HG03571 (cell line): ENCODE results near the gene FAM193B.

Experiments used
- ATAC-seq: cut with Tn5 transposase; IDR thresholded peaks from one replicate; pipeline ENCODE4 v1.9.1; 2021; ENCODE audit not compliant: unreplicated experiment

Gene FAM193B

GRCh38 chr5:177501874-177502678 lies 52.3 kb downstream of the FAM193B start:
- ATAC-seq = no peak

DNA sequence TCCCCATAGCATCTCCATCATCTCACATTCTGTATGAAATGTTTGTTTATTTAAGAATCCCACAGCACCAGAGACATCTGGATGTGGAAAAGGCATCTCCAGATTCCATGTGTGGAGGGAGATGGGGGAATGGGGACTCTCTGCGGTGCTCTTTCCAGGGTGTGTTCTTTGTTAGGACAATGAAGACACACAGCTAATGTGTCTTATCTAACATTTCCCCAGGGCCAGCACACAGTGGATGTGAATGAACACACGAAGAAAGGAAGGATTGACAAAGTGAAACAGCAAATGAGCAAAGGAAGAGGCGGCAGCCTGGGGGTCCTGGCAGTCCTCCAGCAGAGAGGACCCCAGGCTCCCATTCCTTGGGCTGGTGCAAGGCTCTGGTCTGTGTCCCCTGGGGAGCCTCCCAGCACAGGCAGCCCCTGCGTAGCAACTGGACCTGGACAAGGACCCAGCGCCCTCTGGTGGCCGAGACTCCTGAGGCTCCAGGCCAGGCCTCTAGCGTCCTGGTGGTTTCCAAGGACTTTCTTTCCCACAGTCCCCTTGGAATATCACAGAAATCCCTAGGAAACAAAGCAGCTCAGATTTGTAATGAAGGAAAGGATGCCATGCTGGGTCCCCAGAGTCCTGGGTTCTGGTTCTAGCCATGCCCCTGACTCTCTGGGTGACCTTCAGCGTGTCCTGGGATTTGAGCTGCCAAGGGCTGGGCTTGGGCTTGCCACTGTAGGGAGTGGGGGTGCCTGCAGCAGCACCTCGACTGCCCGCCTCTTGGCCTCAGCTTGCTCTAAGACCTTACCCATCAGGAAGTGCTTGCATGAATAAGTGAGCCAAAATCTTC lies 53.5 kb downstream of the FAM193B start:
- ATAC-seq = no peak

DNA sequence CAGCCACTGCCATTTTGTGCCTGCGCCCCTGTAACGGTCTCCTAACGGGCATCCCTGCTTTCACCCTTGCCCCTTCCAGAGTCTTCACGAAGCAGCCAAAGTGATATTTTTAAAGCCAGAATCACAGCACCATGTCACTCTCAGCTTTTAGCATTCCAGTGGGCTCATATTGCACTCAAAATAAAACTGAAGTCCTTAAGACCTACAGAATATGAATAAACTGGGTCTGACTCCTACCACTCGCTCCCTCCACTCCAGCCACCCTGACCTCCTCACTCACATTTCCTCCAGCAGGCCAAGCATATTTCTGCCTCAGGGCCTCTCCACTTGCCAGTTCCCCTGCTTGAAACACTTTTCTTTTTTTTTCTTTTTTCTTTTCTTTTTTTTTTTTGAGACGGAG lies 54.5 kb downstream of the FAM193B start:
- ATAC-seq = no peak

DNA sequence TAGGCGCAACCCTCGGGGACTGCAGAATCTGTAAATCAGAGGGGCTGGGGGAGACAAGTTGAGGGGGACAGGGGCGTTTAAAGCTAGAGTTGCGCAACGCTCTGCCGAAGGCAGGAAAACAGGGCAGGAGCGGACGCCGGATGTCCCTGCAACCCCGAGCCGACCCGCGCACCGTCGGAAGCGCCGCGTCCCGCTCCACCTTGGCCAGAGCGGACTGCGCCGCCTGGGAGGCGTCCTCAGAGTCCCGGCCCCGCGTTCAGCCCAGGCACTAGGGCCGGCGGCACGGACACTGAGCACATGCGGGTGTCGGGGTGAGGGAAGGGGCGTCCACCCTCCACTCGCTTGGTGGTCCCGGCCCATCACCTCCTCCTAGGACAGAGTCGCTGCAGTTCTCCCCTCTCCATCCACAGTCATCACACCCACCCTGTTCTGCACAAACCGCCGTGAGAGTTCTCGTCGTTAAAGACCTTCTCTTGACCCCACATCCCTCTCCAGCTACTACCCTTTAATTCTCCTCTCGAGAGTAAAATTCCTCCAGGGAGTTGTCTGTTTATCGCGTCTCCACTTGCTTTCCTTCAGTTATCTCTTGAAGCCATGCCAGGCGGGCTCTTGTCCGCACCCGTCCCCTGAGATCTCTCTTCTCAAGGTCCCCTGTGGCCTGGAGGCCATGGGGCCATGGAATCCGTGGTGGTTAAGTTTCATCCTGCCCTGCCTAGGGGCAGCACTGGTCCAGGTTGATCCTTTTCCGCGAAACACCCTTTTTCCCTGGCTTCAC lies 56.2 kb downstream of the FAM193B start:
- no peak for ATAC-seq

DNA sequence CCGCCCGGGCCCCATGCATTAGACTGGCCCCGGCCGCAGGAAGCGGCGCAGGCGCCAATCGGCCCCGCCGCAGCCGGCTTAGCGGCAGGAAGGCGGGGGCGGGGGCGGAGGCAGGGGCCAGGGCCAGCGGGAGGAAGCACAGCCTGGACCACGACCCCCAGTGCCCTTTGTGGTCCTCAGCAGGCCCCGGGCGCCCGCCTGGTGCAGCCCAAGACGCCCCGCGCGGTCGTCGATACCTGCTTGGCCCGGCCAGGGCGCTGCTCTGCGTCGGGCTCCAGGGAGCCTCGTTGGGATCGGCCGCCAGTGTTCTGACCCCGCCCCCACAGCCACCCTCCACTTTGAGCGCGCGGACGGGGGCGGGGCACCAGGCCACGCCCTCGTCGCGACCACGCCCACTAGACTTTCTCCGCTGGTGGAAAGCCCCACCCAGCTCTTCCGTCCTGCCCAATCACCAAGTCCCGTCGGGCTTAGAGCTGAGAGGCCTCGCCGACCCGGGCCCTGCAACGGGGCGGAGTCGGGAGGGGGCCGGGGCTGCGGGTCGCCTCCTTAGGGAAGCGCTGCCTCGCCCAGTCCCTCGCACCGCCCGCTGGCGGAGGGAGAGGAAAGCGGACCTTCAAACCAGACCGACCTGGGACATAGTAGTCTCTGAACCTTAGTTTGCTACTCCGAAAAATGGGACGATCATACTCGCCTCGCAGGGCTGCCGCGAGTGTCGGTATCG lies 56.9 kb downstream of the FAM193B start, which contains the start of gene PDLIM7:
PDLIM7 (minus strand) TSS at position 313 of the 721 bp plus-strand sequence. CDS start 1,092 bp downstream, outside the sequence.
- ATAC-seq = peak; percentile 74

DNA sequence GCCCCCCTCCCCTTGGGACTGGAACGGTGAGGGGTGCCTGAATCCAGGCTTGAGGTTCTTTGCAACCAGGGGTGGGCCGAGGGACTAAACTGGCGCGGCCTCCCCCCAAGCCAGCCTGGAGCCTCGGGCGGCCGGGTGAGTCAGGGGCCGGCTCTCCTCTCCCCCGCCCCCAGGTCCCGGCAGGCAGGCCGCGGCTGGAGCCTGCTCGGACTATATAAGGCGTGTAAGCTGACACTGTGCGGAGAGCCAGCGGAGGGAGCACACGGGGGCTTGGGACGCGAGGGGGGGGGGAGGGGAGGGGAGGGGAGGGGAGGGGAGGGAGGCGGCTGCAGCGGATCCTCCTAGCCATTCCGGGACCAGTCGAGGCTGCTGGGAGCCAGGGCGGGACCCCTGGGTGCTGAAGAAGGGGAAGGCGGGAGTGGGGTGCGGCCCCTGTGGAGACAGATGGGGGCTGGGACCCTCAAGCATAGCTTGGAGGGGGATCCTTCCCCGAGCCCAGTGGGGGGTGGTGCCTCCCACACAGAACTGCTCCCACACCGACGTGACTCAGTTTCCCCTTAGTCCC lies 57.6 kb downstream of the FAM193B start:
- ATAC-seq = no peak

- no peak for ATAC-seq
These were observed 58.2 kb downstream of the FAM193B start for GRCh38 chr5:177496070-177496726.

GRCh38 chr5:177495243-177496060 lies 58.9 kb downstream of the FAM193B start:
- ATAC-seq = no peak

- no peak for ATAC-seq
These were observed 59.8 kb downstream of the FAM193B start for GRCh38 chr5:177494346-177495195.

GRCh38 chr5:177493795-177494345 lies 60.5 kb downstream of the FAM193B start:
- ATAC-seq = no peak

GRCh38 chr5:177492841-177493240 lies 61.5 kb downstream of the FAM193B start:
- no peak for ATAC-seq

- ATAC-seq = no peak
These were observed 62.2 kb downstream of the FAM193B start for GRCh38 chr5:177491983-177492746.

DNA sequence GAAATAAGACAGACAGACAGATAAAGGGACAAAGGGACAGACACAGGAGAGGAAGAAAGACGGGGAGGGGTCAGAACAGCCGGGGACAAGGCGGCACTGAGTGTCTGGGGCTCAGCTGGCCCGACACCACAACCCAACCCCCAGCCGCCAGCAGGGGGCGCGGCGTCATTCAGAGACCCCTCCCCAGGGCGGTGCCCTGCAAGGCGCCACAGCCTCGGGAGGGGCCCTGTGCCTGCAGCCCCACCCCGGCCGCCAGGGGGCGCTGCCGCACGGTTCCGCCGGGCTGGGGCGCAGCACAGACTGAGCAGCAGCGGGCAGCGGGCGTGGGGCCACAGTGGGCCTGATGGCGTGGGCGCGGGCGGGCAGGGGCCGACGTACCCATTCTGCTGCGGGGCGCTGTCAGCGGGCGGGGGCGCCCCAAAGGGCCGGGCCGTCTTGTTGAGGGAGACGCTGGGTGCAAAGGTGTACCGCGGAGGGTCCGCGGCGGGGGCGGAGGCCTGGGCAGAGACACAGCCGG lies 62.9 kb downstream of the FAM193B start:
- ATAC-seq = no peak

DNA sequence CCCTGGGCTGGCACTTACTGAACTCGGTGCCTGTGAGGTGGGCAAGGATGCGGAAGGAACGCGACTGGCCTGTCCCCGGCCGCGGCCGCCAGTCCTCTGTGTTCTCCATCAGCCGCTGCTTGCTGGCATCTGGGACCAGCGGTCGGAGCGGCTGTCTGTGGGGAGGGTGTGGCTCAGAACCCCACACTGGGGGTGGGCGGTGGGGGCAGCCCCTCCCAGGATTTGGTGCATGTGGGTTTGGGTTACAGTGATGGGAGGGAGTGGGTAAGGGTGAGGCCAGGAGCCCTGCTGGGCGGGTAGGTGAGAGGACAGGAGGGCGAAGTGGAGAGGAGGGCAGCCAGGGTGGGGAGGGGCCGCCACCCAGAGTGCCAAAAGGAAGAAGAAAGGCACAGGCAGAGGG lies 63.4 kb downstream of the FAM193B start:
- no peak for ATAC-seq

- no peak for ATAC-seq
These were observed 63.9 kb downstream of the FAM193B start for GRCh38 chr5:177490311-177490991.

DNA sequence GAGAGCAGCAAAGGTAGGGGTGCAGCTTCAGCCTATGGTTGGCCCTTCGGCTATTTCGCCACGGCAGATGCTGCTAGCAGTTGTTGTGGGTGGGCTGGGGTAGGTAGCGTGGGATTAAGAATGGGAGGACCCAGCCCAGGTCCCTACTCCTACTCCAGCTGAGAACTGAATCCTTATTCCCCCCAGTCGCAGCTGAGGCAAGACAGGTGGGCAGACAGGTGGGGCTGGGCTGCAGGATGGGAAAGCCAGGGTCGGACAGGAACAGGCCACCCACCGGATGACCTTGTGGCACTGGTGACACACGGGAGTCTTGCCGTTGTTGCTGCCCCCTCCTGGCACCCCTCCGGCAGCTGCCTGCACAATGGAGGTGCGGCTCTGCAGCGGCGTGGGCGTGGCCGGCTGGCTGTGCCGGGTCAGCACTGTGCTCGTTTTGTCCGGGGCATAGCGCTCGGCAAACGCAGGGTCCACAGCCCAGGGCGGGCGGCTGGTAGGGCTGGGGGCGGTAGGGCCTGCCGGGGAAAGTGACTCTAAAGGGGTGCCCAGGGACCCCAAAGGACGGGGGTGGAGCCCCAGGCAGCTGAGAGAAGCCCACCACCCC lies 65.1 kb downstream of the FAM193B start:
- ATAC-seq = no peak
